NCI-H1048 (cell line): ENCODE measurements around the gene CLDN14.

Experiments
- DNase-seq: peaks from one replicate; lab custom pipeline; 2025; lab: John Stamatoyannopoulos, UW

The CLDN14 gene

DNA sequence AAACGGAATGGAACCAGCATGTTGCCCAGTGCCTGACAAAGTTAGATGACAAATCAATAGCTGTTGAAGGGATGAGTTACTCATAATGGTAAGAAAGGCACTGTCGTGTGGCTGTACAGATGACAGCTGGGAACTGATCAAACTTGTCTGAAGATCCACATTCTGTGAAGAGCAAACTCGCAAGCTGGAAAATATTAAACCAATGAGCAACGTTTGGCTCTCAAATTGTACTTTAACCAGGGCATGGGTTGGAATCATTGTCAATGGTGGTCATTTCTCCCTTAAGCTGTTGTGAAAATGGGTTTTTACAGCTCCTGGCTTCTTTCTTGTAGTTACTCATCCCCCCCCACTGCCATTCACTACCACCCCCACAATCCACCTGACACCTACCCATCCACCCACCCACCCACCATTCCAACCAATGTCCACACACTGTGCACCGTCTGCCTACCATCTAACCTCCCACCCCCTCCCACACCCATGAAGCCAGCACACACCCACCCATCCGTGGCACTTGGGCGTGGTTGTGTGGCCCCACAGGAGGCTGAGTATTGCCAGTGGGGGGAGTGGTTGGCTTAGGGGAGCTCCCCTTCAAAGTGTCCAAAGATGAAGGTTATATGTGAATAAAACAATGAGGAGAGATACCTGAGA lies 46.7 kb downstream of the CLDN14 start:
- no peak for DNase-seq

- DNase-seq = no peak
These were observed 48.7 kb downstream of the CLDN14 start for GRCh38 chr21:36431252-36431651.

DNA sequence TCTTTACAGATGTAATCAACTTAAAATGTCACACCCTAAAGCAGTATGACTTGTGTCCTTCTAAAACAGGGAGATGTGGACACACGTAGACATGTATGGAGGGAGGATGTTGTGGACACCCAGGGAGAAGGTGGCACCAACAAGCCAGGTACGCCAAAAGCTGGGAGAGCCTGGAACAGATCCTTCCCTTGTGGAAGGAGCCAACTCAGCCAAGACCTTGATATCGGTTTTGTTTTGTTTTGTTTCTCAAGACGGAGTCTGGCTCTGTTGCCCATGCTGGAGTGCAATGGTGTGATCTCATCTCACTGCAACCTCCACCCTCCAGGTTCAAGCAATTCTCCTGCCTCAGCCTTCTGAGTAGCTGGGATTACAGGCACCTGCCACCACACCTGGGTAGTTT lies 49.1 kb downstream of the CLDN14 start:
- no peak for DNase-seq

DNA sequence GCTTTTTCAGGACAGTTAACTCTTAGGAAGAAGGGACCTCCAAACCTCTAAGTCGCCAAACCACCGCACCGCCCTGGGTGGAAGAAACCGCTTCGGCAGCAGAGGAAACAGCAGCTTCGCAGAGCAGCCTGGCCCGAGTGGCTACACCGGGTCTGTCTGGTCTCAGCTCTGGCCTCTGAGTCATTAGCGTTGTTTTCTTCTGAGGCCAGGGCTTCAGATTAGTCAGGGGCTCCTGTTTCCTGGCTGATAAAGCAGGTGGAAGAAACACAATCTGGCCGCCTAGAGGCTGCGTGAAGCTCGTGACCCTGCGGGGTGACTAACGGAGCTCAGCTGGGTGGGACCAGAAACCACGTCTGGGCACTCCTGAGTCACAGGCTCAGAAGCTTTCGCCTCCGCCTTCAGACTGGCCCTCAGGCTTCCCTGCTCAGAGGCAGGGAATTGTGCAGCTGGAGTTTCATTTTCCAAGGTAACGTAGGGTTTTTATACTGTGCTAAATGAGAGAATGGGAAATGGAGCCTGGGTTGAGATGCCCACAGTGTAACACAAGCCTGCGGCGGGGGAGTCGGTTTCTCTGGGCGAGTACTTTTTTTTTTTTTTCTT lies 49.9 kb downstream of the CLDN14 start:
- no peak for DNase-seq

DNA sequence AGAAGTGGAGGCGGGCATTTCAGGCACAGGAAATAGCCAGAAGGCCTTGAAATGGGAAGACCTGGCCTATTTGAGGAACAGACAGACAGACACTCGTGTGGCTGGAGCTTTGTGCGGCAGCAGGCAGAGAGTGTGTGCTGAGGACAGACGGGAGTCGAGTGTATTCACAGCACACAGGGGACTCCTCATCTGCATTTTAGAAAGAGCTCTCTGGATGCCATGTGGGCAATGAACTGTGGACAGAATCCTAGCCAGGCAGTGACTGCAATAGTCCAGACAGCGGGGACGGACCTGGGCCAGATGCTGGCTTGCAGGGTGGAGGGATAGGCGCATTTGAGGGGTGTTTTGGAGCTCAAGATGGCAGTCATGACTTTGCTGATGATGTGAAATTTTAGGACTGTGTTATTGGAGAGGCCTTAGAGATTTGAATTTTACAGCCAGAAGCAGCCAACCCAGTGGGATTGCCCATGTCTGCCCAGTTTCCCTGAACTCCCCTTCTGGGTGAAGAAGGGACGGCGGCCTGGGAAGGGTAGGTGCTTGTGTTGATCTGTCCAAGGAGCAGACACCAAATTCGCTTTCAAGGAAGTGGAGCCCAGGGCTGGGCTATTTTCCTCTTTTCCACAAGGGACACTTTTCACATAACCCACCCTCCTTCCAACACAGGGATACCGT lies 51.0 kb downstream of the CLDN14 start:
- DNase-seq = no peak

DNA sequence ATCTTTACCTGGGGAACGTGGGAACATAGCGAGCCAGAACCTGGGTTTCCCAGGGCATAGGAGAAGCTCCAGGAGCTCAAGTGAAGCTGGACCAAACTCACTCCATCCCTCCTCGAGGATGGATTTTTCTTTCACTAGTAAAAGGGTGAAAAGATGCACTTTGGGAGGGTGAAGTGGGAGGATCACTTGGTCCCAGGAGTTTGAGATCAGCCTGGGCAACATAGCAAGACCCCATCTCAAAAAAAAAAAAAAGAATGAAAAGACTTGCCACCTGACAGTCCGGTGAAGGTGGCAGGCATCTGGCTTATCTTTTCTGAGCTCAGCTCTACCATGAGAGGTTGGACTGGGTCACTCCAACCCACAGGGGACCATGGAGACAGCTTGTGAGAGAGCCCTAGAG lies 52.4 kb downstream of the CLDN14 start:
- DNase-seq = no peak

- DNase-seq = no peak
These were observed 54.6 kb downstream of the CLDN14 start for GRCh38 chr21:36425286-36425685.

DNA sequence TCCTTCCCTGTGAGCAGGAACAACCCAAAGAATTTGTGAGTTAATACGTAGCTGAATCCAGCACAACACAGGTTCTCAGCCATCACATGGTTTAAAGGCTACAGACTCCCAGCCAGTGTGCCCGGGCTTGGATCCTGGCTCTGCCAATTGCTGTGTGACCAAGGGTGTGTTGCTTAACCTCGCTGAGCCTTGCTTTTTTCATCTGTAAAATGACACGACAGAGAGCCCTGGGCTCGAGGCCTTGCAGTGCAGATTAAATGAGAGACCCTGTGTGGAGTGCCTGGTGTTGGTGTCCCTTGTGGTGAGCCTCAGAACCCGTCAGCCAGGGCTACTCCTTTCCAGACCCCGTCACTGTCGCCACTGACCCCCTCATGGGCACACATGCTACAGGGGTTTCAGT lies 55.3 kb downstream of the CLDN14 start:
- no peak for DNase-seq

DNA sequence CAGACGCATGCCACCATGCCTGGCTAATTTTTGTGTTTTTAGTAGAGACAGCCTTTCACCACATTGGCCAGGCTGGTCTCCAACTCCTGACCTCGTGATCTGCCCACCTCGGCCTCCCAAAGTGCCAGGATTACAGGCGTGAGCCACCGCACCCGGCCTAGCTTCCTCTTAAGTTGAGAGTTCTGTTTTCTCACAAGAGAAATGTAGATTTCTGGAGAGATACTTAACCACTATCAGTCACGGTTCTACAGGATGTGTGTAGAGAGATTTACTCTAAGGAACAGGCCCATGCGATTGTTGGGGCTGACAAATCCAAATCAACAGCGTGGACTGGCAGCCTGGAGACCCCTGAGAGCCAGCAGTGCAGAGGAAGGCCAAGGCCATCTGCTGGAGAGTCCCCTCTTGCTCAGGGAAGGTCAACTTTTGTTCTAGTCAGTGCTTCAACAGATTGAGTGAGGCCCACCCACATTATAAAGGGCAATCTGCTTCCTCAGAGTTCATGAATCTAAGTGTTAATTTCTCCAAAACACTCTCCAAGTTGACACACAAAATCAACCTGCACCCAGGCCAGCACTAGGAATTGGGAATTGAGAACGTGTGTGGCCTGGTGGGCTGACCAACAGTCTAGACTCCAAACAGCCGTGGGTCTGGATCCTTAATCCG lies 56.0 kb downstream of the CLDN14 start:
- no peak for DNase-seq

GRCh38 chr21:36422279-36423098 lies 57.4 kb downstream of the CLDN14 start:
- peak; percentile 32 for DNase-seq

GRCh38 chr21:36420571-36421339 lies 59.2 kb downstream of the CLDN14 start:
- no peak for DNase-seq

GRCh38 chr21:36419996-36420395 lies 59.9 kb downstream of the CLDN14 start:
- DNase-seq = peak; percentile 45

- no peak for DNase-seq
These were observed 60.7 kb downstream of the CLDN14 start for GRCh38 chr21:36419241-36419640.

DNA sequence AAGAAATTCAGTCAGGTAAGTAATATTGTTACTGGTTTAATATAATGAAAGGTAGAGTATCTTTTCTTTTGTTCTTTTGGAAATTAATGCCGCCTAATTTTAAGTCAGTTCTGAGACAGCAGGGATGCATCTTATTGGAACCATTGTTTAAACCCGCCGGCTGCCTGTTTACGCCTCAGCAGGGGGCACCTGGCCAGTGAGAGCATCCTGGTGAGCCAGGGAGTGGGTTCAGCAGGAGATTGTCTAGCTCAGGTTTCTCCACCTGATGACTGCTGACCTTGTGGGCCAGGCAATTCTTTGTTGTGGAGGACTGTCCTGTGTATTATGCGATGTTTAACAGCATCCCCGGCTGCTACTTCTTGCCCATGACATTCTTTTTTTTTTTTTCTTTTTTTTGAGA lies 64.5 kb downstream of the CLDN14 start:
- no peak for DNase-seq

- no peak for DNase-seq
These were observed 67.0 kb downstream of the CLDN14 start for GRCh38 chr21:36412916-36413315.

DNA sequence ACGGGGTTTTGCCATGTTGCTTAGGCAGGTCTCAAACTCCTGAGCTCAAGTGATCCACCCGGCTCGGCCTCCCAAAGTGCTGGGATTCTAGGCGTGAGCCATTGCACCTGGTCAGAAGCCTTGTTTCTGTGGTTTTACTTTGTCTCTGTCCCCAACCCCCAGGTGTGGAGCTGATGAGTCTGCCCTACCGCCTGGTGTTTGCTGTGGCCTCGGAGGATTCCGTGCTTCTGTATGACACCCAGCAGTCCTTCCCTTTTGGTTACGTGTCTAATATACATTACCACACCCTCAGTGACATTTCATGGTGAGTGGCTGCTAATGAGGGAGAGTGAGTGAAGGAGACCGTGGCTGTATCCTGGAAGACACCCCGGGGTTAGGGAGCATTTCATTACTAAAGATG lies 68.6 kb downstream of the CLDN14 start:
- no peak for DNase-seq
